Uterus (tissue), 4 donors: ENCODE measurements around the gene SPATA7. TPM values are rescaled to one million over a fixed set of nuclear protein-coding genes. Genes with fewer than 3 reads are reported as not detected.

Experiments
- DNase-seq, 2 donors: peaks; one replicate each; pipeline ENCODE4 v3.0.0-alpha.2; 2019 to 2020
- H3K27ac ChIP-seq, 2 donors: fragments of 200-600 bp; sonication (generic); 1 replicate in 1 of 2; 2 replicates in 1 of 2; pipeline ENCODE4 v1.5.1; 2016 to 2018
- H3K27me3 ChIP-seq, 2 donors: fragments of 200-600 bp; sonication (generic); one replicate each; pipeline ENCODE4 v1.5.1; 2018 to 2019; ENCODE audit warnings: control low read depth in 1 of 2
- H3K36me3 ChIP-seq, 2 donors: fragments of 200-600 bp; sonication (generic); one replicate each; pipeline ENCODE4 v1.5.1; 2019; ENCODE audit warnings: control low read depth in 1 of 2
- H3K4me1 ChIP-seq, 2 donors: fragments of 200-600 bp; sonication (generic); one replicate each; pipeline ENCODE4 v1.5.1; 2018 to 2019; ENCODE audit warnings: control low read depth in 1 of 2
- H3K4me3 ChIP-seq, 2 donors: fragments of 200-600 bp; sonication (generic); 1 replicate in 1 of 2; 2 replicates in 1 of 2; pipeline ENCODE4 v1.5.1; 2018 to 2019; ENCODE audit warnings: mild to moderate bottlenecking in 1 of 2
- H3K9me3 ChIP-seq, 2 donors: fragments of 200-600 bp; sonication (generic); one replicate each; pipeline ENCODE4 v1.5.1; 2019; ENCODE audit warnings: control low read depth in 1 of 2
- CTCF ChIP-seq, 4 experiments: fragments of 200-600 bp in 2 of 4; fragments of 450-650 bp in 2 of 4; sonication (generic) in 2 of 4; IDR thresholded peaks; one replicate each; pipeline ENCODE4 v1.5.1; 2016 to 2019; ENCODE audit warnings: antibody characterized with exemption in 4 of 4, mild to moderate bottlenecking in 2 of 4, moderate library complexity in 1 of 4
- POLR2A ChIP-seq, 2 donors: fragments of 450-650 bp; IDR thresholded peaks; one replicate each; pipeline ENCODE4 v1.6.1; 2016; ENCODE audit warnings: antibody characterized with exemption in 2 of 2, mild to moderate bottlenecking in 1 of 2, moderate library complexity in 1 of 2
- intact Hi-C: fragments of 100-400 bp; cut with DNase I; formaldehyde crosslinking; loops from one replicate; pipeline ENCODE4 v1.15.1; 2023; ENCODE audit warnings: low total_unique reads
- total RNA-seq, 4 donors: library from RNA; depleted of rRNA in 3 of 4; stranded (reverse); fragments of >200 nt in 3 of 4; gene quantifications; one replicate each; pipeline versions ENCODE4 v1.1.0 to v1.2.4, GENCODE V29; 2014 to 2023
- donor health status: DM: yes; HTN: yes; CAD: no.

Gene SPATA7
- total RNA-seq, 4 donors from 2014 or later = 21.3 to 61.8 (median 41.6) TPM

GRCh38 chr14:88424573-88424972 is 39.1 kb downstream of the SPATA7 start:
- no peaks in the 10 kb centered on the region for H3K27me3 ChIP-seq
- no peak overlapping the region for H3K4me3 ChIP-seq
- no peak overlapping the region for H3K27ac ChIP-seq
- no peaks in the 10 kb centered on the region for H3K4me1 ChIP-seq
- no peak for DNase-seq
- H3K9me3 ChIP-seq = no peaks in the 10 kb centered on the region
- TF ChIP-seq CTCF (IDR thresholded peaks at IDR 0.05) = no peak
- no peak for TF ChIP-seq POLR2A (IDR thresholded peaks at IDR 0.05)
- no peaks in the 10 kb centered on the region for H3K36me3 ChIP-seq
- intact Hi-C loops = no loop called here

GRCh38 chr14:88426271-88426670 is 40.8 kb downstream of the SPATA7 start:
- TF ChIP-seq CTCF (IDR thresholded peaks at IDR 0.05) = no peak
- TF ChIP-seq POLR2A (IDR thresholded peaks at IDR 0.05) = no peak
- intact Hi-C loops = no loop called here

GRCh38 chr14:88430976-88431375 is 45.5 kb downstream of the SPATA7 start:
- no peaks in the 10 kb centered on the region for H3K36me3 ChIP-seq
- H3K9me3 ChIP-seq = no peaks in the 10 kb centered on the region
- no peaks in the 10 kb centered on the region for H3K4me1 ChIP-seq
- no peaks in the 10 kb centered on the region for H3K27me3 ChIP-seq
- TF ChIP-seq CTCF (IDR thresholded peaks at IDR 0.05) (no peak), POLR2A (IDR thresholded peaks at IDR 0.05) (no peak)
- DNase-seq = no peak
- no peak overlapping the region for H3K27ac ChIP-seq
- intact Hi-C loops = no loop called here
- no peak overlapping the region for H3K4me3 ChIP-seq

More at GRCh38 chr14:88426271-88426670, 40.8 kb downstream of the SPATA7 start:
- H3K4me1 ChIP-seq = no peaks in the 10 kb centered on the region
- no peak overlapping the region for H3K27ac ChIP-seq
- H3K36me3 ChIP-seq = no peaks in the 10 kb centered on the region
- no peaks in the 10 kb centered on the region for H3K27me3 ChIP-seq
- no peak overlapping the region for H3K4me3 ChIP-seq
- no peak for DNase-seq
- H3K9me3 ChIP-seq = no peaks in the 10 kb centered on the region

GRCh38 chr14:88437658-88438057 is 52.2 kb downstream of the SPATA7 start:
- H3K27me3 ChIP-seq = no peaks in the 10 kb centered on the region
- no peaks in the 10 kb centered on the region for H3K36me3 ChIP-seq
- H3K4me3 ChIP-seq = no peak overlapping the region
- TF ChIP-seq CTCF (IDR thresholded peaks at IDR 0.05) = no peak
- TF ChIP-seq POLR2A (IDR thresholded peaks at IDR 0.05) = no peak
- DNase-seq = no peak
- H3K27ac ChIP-seq = no peak overlapping the region
- no peaks in the 10 kb centered on the region for H3K4me1 ChIP-seq
- H3K9me3 ChIP-seq = no peaks in the 10 kb centered on the region
- intact Hi-C loops = no loop called here

GRCh38 chr14:88439088-88439487 is 53.6 kb downstream of the SPATA7 start:
- H3K4me3 ChIP-seq = no peak overlapping the region
- H3K27ac ChIP-seq = no peak overlapping the region
- no peaks in the 10 kb centered on the region for H3K27me3 ChIP-seq
- H3K36me3 ChIP-seq = no peaks in the 10 kb centered on the region
- H3K4me1 ChIP-seq = no peaks in the 10 kb centered on the region
- intact Hi-C loops = no loop called here
- TF ChIP-seq POLR2A (IDR thresholded peaks at IDR 0.05) (no peak), CTCF (IDR thresholded peaks at IDR 0.05) (no peak)
- no peaks in the 10 kb centered on the region for H3K9me3 ChIP-seq
- DNase-seq = no peak
